GM18507 (cell line): ENCODE results near the gene SLC4A11.
"Not testable (repeated sequence)": the region's sequence is repeated elsewhere in the genome, so short reads cannot be mapped to it uniquely, and the experiment has no call there.

ENCODE experiments used
- DNase-seq: peaks from one replicate; pipeline ENCODE4 v3.0.0; 2011; ENCODE audit warnings: low read depth; ENCODE audit not compliant: insufficient read length; ENCODE audit errors: extremely low spot score
- FAIRE-seq: peaks from 2 replicates; lab custom pipeline; 2011; peaks lifted over from hg19 to GRCh38; lab: Jason Lieb, UNC

SLC4A11 gene

GRCh38 chr20:3187861-3188260 lies 51.1 kb downstream of the SLC4A11 start:
- not testable (repeated sequence) for FAIRE-seq, DNase-seq

GRCh38 chr20:3183896-3184612 lies 54.9 kb downstream of the SLC4A11 start:
- no peak for FAIRE-seq
- no peak for DNase-seq

- DNase-seq, FAIRE-seq: not testable (repeated sequence)
These were observed 56.6 kb downstream of the SLC4A11 start for GRCh38 chr20:3182429-3182828.

- DNase-seq = no peak
- FAIRE-seq = no peak
These were observed 57.7 kb downstream of the SLC4A11 start for GRCh38 chr20:3181270-3181669.

- DNase-seq (no peak), FAIRE-seq (no peak)
These were observed 58.7 kb downstream of the SLC4A11 start for GRCh38 chr20:3180319-3180718.

- FAIRE-seq (no peak), DNase-seq (no peak)
These were observed 61.1 kb downstream of the SLC4A11 start for GRCh38 chr20:3177746-3178485.
